IMR-90 (cell line): Measurements from ENCODE around the gene LIMS2.

ENCODE experiments used
- BHLHE40 ChIP-seq: fragments of 150-350 bp; IDR thresholded peaks from 2 replicates; pipeline ENCODE4 v1.6.1; 2016; ENCODE audit warnings: mild to moderate bottlenecking, low read depth, low read length
- CEBPB ChIP-seq: IDR thresholded peaks from 2 replicates; pipeline ENCODE4 v1.6.1; 2012; ENCODE audit warnings: low read depth, low read length, improper control_type of control experiment
- CHD1 ChIP-seq: IDR thresholded peaks from 2 replicates; pipeline ENCODE4 v1.6.1; 2012; ENCODE audit warnings: low read depth, low read length, improper control_type of control experiment
- CTCF ChIP-seq: conservative IDR thresholded peaks from 2 replicates; pipeline ENCODE4 v1.5.1; 2012; ENCODE audit warnings: mild to moderate bottlenecking, low read depth, low read length, improper control_type of control experiment
- FOS ChIP-seq: fragments of 150-350 bp; IDR thresholded peaks from 2 replicates; pipeline ENCODE4 v1.6.1; 2016; ENCODE audit warnings: low read depth, low read length
- MAFK ChIP-seq: IDR thresholded peaks from 2 replicates; pipeline ENCODE4 v1.6.1; 2012; ENCODE audit warnings: low read depth, low read length, improper control_type of control experiment
- MXI1 ChIP-seq: IDR thresholded peaks from 2 replicates; pipeline ENCODE4 v1.6.1; 2012; ENCODE audit warnings: low read depth, mild to moderate bottlenecking, low read length, moderate library complexity, borderline replicate concordance
- POLR2A ChIP-seq: IDR thresholded peaks from 2 replicates; pipeline ENCODE4 v1.6.1; 2012; ENCODE audit warnings: mild to moderate bottlenecking, low read depth, low read length
- RAD21 ChIP-seq: IDR thresholded peaks from 2 replicates; pipeline ENCODE4 v1.6.1; 2012; ENCODE audit warnings: low read length, improper control_type of control experiment
- RCOR1 ChIP-seq: IDR thresholded peaks from 2 replicates; pipeline ENCODE4 v1.6.1; 2012; ENCODE audit warnings: mild to moderate bottlenecking, low read length, improper control_type of control experiment; ENCODE audit not compliant: insufficient replicate concordance
- RFX5 ChIP-seq: IDR thresholded peaks from 2 replicates; pipeline ENCODE4 v1.8.0; 2012; ENCODE audit warnings: low read depth, mild to moderate bottlenecking, low read length, moderate library complexity
- SMC3 ChIP-seq: fragments of 150-350 bp; IDR thresholded peaks from 2 replicates; pipeline ENCODE4 v1.6.1; 2016; ENCODE audit warnings: low read depth, mild to moderate bottlenecking, antibody characterized with exemption, low read length, moderate library complexity
- TF ChIP-seq, protein P1 (sequence below): fragments of 150-350 bp; IDR thresholded peaks from 2 replicates; pipeline ENCODE4 v1.6.1; 2017; ENCODE audit warnings: mild to moderate bottlenecking, antibody characterized with exemption, low read length, low read depth
- TF ChIP-seq, protein P2 (sequence below): fragments of 150-350 bp; IDR thresholded peaks from 2 replicates; pipeline ENCODE4 v1.6.1; 2016; ENCODE audit warnings: low read depth, mild to moderate bottlenecking, low read length, moderate library complexity, borderline replicate concordance

DNA sequence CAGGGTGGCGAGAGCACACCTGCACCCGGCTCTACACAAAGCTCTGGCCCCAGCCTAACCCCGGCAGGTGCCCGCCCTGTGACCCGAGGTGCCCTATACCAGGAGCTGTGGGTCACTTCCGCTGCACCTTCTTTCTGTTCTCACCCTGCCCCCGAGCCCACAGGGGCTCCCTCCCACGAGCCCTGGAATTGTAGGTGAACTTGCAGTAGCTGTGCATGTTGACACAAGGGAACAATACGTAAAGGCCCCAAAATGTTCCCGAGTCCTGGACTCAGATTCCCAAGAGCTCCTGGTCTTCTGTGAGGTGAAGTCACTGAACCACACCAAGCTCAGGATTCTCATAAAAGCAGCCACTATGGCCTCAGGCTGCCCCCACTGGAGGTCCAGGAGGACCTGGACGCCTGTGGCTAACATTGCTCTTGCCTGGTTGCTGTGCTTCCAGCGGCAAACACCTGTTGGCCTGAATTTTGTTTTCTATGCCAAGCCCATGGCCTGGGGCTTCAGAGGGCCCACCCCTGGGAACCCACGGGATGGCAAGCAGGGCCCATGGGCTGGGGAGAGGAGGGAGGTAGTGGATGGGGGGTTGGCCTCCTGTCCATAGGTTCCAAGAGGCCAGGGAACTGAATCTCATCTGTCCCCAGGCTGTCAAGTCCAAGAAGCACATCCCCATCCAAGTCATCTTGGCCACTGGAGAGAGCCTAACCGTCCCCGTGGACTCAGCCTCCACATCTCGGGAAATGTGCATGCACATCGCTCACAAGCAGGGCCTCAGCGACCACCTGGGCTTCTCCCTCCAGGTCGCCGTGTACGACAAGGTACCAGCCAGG, 52.6 kb downstream of the LIMS2 start:
- TF ChIP-seq POLR2A: no peak
- no peak for TF ChIP-seq CTCF
- TF ChIP-seq CEBPB: no peak
- TF ChIP-seq BHLHE40: no peak
- no peak for TF ChIP-seq MXI1
- no peak for TF ChIP-seq CHD1
- TF ChIP-seq SMC3: no peak
- TF ChIP-seq, protein P1, sequence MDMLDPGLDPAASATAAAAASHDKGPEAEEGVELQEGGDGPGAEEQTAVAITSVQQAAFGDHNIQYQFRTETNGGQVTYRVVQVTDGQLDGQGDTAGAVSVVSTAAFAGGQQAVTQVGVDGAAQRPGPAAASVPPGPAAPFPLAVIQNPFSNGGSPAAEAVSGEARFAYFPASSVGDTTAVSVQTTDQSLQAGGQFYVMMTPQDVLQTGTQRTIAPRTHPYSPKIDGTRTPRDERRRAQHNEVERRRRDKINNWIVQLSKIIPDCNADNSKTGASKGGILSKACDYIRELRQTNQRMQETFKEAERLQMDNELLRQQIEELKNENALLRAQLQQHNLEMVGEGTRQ: no peak
- TF ChIP-seq, protein P2, sequence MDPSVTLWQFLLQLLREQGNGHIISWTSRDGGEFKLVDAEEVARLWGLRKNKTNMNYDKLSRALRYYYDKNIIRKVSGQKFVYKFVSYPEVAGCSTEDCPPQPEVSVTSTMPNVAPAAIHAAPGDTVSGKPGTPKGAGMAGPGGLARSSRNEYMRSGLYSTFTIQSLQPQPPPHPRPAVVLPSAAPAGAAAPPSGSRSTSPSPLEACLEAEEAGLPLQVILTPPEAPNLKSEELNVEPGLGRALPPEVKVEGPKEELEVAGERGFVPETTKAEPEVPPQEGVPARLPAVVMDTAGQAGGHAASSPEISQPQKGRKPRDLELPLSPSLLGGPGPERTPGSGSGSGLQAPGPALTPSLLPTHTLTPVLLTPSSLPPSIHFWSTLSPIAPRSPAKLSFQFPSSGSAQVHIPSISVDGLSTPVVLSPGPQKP: no peak
- no peak for TF ChIP-seq RCOR1
- no peak for TF ChIP-seq FOS
- TF ChIP-seq MAFK: no peak
- TF ChIP-seq RFX5: no peak
- TF ChIP-seq RAD21: no peak
